LNCAP (cell line): ENCODE measurements around the gene ARHGAP44.

Experiments
- TF ChIP-seq, protein P1 (sequence below): fragments of 450-650 bp; IDR thresholded peaks from 2 replicates; pipeline ENCODE4 v1.5.1; 2017; ENCODE audit warnings: mild to moderate bottlenecking

The ARHGAP44 gene

DNA sequence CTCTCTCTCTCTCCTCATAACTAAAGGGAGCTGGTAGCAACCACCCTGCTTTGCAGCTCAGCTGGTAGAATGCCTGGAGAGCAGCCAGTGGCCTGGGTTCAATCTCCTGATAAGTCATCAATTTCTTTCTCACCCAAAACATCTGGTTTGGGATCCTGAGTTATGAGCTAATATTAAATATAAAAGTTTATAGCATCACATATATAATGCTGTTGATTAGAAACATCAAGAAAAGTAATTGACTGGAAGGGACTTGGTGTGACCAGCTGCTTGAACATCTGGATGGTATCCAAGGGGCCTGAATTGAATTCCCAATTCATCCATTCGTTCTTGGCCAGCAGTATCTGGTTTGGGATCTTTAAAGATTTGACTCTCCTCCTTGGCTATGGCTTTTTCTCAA lies 240.8 kb downstream of the ARHGAP44 start:
- TF ChIP-seq, protein P1, sequence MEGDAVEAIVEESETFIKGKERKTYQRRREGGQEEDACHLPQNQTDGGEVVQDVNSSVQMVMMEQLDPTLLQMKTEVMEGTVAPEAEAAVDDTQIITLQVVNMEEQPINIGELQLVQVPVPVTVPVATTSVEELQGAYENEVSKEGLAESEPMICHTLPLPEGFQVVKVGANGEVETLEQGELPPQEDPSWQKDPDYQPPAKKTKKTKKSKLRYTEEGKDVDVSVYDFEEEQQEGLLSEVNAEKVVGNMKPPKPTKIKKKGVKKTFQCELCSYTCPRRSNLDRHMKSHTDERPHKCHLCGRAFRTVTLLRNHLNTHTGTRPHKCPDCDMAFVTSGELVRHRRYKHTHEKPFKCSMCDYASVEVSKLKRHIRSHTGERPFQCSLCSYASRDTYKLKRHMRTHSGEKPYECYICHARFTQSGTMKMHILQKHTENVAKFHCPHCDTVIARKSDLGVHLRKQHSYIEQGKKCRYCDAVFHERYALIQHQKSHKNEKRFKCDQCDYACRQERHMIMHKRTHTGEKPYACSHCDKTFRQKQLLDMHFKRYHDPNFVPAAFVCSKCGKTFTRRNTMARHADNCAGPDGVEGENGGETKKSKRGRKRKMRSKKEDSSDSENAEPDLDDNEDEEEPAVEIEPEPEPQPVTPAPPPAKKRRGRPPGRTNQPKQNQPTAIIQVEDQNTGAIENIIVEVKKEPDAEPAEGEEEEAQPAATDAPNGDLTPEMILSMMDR: no peak

DNA sequence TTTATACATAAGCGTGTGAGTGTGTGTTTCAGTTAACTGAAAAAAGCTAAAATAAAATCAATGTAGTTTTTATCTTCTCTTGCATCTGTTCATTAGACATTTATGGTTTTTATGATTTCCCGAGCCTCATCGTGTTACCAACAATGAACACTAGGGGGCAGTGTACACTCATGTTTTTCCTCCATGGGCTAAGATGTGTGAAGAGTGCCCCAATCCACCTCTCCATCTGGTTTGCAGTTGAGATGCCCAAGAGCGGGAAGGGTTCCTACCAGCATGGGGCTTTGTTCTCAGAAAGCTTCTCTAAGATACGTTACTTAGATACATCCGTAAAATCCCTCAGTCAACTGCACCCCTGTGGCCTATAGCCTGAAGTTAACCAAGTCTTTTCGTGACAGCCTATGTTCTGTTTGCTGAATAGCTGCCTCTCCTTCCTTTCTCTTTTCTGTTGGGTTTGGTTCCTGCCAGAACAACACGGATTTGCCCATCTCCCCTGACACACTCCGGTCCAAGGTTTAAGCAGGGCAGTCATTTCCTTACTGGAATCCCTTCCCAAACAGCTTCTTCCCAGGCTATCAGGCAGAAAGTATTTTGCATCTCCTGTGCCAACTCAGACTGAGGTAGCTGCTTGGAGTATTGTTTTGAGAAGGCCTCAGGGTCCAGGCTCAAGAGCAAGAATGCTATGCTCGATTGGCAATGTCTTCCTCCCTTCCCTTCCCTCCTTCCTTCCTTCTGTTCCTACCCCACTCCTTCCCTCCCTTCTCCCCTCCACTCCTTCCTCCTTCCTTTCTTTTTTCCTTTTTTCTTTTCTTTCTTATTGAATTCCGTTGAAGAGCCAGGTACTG lies 241.4 kb downstream of the ARHGAP44 start:
- TF ChIP-seq, protein P1: peak; percentile 80

DNA sequence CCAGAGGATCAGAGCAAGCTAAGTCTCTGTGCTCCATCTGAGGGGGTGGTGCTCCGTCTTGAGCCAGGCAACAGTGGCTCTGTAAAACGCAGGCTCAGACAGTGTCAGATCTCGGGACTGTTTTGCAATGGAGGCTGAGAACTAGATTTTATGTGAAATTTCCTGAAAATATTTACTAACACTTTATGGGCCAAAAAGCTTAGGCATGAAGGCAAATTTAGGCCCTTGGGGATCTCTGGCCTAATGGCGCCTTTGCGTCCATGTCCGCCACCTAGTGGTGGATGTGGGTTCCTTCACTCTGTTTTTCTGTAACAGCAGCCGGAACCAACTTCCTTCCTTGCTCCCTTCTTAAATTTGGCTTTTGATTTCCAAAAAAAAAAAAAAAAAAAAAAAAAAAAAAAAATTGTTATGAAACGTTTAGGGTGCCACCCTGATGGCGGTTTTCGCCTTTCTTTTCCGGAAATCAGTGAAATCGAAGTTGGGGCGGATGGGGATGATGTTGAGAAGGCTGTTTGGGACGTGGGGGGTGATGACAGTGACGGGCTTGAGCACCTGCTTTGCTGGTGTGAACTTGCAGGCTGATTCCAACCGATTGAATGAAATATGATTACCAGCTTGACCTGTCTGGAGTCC lies 242.5 kb downstream of the ARHGAP44 start:
- TF ChIP-seq, protein P1: peak; percentile 75

DNA sequence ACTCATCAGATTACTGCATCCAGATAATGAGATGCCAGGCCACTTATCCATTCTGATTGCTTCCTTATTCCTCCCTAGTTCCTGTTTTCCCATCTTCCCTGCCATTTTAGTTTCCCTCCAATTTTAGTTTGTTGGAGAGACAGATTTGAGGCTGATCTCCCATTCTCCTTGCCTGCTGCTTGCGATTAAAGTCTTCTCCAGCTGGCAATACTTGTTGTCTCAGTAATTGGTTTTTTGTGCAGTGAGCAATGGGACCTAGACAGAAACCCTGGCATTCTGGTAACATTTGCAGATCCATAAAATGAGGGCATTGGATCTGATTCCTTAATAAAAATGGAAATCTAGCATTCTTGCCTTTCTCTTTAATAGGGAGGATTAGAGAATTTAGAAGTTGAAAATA lies 246.1 kb downstream of the ARHGAP44 start:
- TF ChIP-seq, protein P1: no peak

DNA sequence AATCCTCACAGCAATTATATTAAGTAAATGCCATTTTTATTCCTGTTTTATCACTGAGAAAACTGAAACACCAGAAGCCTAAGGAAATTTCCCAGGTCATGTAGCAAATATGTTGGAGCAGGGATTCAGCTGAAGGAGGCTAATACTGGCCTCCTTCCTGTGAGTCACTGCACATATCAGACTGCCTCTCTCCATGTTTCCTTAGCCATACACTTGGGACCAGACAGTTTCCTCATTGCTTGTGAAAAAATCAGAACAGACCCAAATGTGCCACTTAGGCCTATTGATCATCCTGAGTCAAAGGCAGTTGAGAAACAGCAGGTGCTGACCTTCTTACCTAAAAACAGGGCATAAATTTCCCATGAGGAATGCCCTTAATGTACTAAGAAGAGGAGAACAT lies 247.5 kb downstream of the ARHGAP44 start:
- TF ChIP-seq, protein P1: no peak

DNA sequence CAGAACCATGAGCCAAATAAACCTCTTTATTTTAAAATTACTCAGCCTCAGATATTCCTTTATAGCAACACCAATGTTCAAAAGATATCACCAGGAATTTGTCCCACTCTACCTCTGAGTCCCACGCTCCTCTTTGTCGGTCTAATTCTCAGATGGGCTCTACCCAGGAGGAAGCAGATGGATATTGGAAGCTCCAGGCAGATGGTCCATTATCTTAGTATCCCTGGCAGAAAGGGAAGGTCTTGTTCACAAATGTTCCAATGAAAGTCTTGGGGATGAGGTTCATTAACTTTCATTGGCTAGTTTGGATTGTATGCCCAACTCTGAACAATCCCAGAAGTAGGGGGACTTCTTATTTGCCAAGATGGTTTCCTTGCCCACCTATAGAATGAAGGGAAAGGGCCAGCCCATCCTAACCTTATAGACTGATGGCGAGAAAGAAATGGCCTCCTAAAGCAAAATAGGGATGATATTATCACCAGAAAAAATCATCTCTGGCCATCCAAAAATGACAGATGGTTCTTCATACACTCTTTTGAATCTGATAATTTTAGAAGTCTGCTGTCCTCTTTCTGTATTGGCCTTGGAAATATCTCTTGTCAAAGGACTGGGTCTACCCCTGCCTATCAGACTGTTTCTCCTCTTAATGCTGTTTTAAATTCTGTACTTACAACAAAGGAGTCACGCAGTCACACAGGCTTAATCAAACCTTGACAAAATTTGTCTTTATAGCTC lies 249.8 kb downstream of the ARHGAP44 start:
- TF ChIP-seq, protein P1: no peak
